HG03060 (cell line): ENCODE data around the gene GIT2.
A peak's percentile ranks its signal among the peaks of the same experiment; 100 is the strongest.
"Not testable (repeated sequence)": the region's sequence is repeated elsewhere in the genome, so short reads cannot be mapped to it uniquely, and the experiment has no call there.

Experiments
- ATAC-seq: cut with Tn5 transposase; IDR thresholded peaks from one replicate; pipeline ENCODE4 v1.9.1; 2021; ENCODE audit warnings: low read depth, moderate number of reproducible peaks; ENCODE audit not compliant: unreplicated experiment

GIT2 gene

GRCh38 chr12:110005319-110005973 is 9.3 kb upstream of the GIT2 start:
- ATAC-seq: no peak

- ATAC-seq: no peak
Measured at GRCh38 chr12:110004598-110004997, 8.4 kb upstream of the GIT2 start.

GRCh38 chr12:110002676-110003515 is 6.7 kb upstream of the GIT2 start:
- ATAC-seq: no peak

- ATAC-seq: no peak
Measured at GRCh38 chr12:110001596-110001995, 5.4 kb upstream of the GIT2 start.

GRCh38 chr12:109999983-110000505 is 3.9 kb upstream of the GIT2 start:
- ATAC-seq: no peak

GRCh38 chr12:109999649-109999971 is 3.4 kb upstream of the GIT2 start:
- no peak for ATAC-seq

- ATAC-seq: peak; percentile 35
Measured at GRCh38 chr12:109998904-109999648, 2.9 kb upstream of the GIT2 start, which contains the start of gene ANKRD13A. ANKRD13A (plus strand) TSS chr12:109999430; CDS start chr12:109999689, 259 bp downstream.

GRCh38 chr12:109998241-109998903 is 2.2 kb upstream of the GIT2 start:
- peak; percentile 12 for ATAC-seq

- ATAC-seq: no peak
Measured at GRCh38 chr12:109997393-109997792, 1.2 kb upstream of the GIT2 start.

- ATAC-seq: no peak
Measured at GRCh38 chr12:109996483-109996853, 300 bp upstream of the GIT2 start.

GRCh38 chr12:109995361-109995685 is 845 bp downstream of the GIT2 start:
- ATAC-seq: no peak

GRCh38 chr12:109994401-109995175 is 1.6 kb downstream of the GIT2 start:
- ATAC-seq: no peak

- no peak for ATAC-seq
Measured at GRCh38 chr12:109993091-109993490, 3.1 kb downstream of the GIT2 start.

GRCh38 chr12:109991586-109991985 is 4.6 kb downstream of the GIT2 start:
- no peak for ATAC-seq

- ATAC-seq: no peak
Measured at GRCh38 chr12:109989380-109989779, 6.8 kb downstream of the GIT2 start.

GRCh38 chr12:109988903-109989302 is 7.3 kb downstream of the GIT2 start:
- no peak for ATAC-seq

- no peak for ATAC-seq
Measured at GRCh38 chr12:109988274-109988673, 7.9 kb downstream of the GIT2 start.

- ATAC-seq: no peak
Measured at GRCh38 chr12:109987615-109988014, 8.6 kb downstream of the GIT2 start.

- not testable (repeated sequence) for ATAC-seq
Measured at GRCh38 chr12:109986236-109986635, 9.9 kb downstream of the GIT2 start.
